Fibroblast of lung (primary cell): ENCODE data around the gene LRRC8A. TPM values are rescaled to one million over a fixed set of nuclear protein-coding genes. Genes with fewer than 3 reads are reported as not detected.

ENCODE experiments used
- DNase-seq, 2 donors: peaks; one replicate each; pipeline versions ENCODE4 v3.0.0 to v3.0.0-alpha.2; 2010; ENCODE audit warnings: low read depth in 2 of 2
- H2AFZ ChIP-seq: 2 replicates; pipeline ENCODE4 v1.5.1; 2012; ENCODE audit warnings: low read length, control low read depth, inconsistent platforms
- H3K27ac ChIP-seq: 2 replicates; pipeline ENCODE4 v1.5.1; 2011; ENCODE audit warnings: low read length, control low read depth; ENCODE audit not compliant: insufficient read depth
- H3K27me3 ChIP-seq: 2 replicates; pipeline ENCODE4 v1.5.1; 2011; ENCODE audit warnings: mild to moderate bottlenecking, low read length; ENCODE audit not compliant: control insufficient read depth, insufficient read depth
- H3K36me3 ChIP-seq: 2 replicates; pipeline ENCODE4 v1.5.1; 2011; ENCODE audit warnings: low read length; ENCODE audit not compliant: control insufficient read depth, insufficient read depth
- H3K4me1 ChIP-seq: 2 replicates; pipeline ENCODE4 v1.5.1; 2011; ENCODE audit warnings: low read length; ENCODE audit not compliant: control insufficient read depth, insufficient read depth; ENCODE audit errors: extremely low read depth
- H3K4me2 ChIP-seq: 2 replicates; pipeline ENCODE4 v1.5.1; 2011; ENCODE audit warnings: low read length, control low read depth; ENCODE audit not compliant: insufficient read depth; ENCODE audit errors: extremely low read depth
- H3K4me3 ChIP-seq, 4 experiments: fragments of 200-600 bp in 1 of 4; sonication (generic) in 1 of 4; replicated peaks in 1 of 4; 2 replicates each; pipeline ENCODE4 v1.5.1; 2011 to 2016; ENCODE audit warnings: low read length in 4 of 4, low read depth in 3 of 4, mild to moderate bottlenecking in 3 of 4, control low read depth in 2 of 4, inconsistent platforms in 1 of 4, mixed read lengths in 1 of 4; ENCODE audit not compliant: insufficient read depth in 1 of 4; ENCODE audit errors: control extremely low read depth in 1 of 4
- H3K79me2 ChIP-seq: 2 replicates; pipeline ENCODE4 v1.5.1; 2012; ENCODE audit warnings: mild to moderate bottlenecking, low read length, inconsistent platforms; ENCODE audit not compliant: control insufficient read depth, insufficient read depth
- H3K9ac ChIP-seq: 2 replicates; pipeline ENCODE4 v1.5.1; 2011; ENCODE audit warnings: mild to moderate bottlenecking, low read length, control low read depth; ENCODE audit not compliant: insufficient read depth
- H3K9me3 ChIP-seq: 2 replicates; pipeline ENCODE4 v1.5.1; 2012; ENCODE audit warnings: low read depth, low read length; ENCODE audit not compliant: control insufficient read depth, insufficient read depth
- H4K20me1 ChIP-seq: 2 replicates; pipeline ENCODE4 v1.5.1; 2011; ENCODE audit warnings: low read length; ENCODE audit not compliant: control insufficient read depth, insufficient read depth; ENCODE audit errors: extremely low read depth
- EZH2 ChIP-seq: IDR thresholded peaks from 2 replicates; pipeline ENCODE4 v1.5.1; 2012; ENCODE audit warnings: low read length, control low read depth, mild to moderate bottlenecking; ENCODE audit errors: missing control alignments
- polyA plus RNA-seq, 2 donors: library from polyadenylated mRNA; depleted of rRNA in 1 of 2; stranded (reverse) in 1 of 2; unstranded in 1 of 2; fragments of >200 nt; gene quantifications; 2 replicates each; pipeline ENCODE4 v1.2.1, GENCODE V29; 2011 to 2012; ENCODE audit warnings: missing spikeins in 1 of 2
- total RNA-seq: library from RNA; depleted of rRNA; stranded (reverse); fragments of >200 nt; gene quantifications from 2 replicates; pipeline ENCODE4 v1.2.1, GENCODE V29; 2014
- TF ChIP-seq, protein P1 (sequence below), 2 donors: IDR thresholded peaks in 1 of 2; conservative IDR thresholded peaks in 1 of 2; 1 replicate in 1 of 2; 2 replicates in 1 of 2; pipeline ENCODE4 v1.5.1; 2011 to 2012; ENCODE audit warnings: low read length in 2 of 2, control low read depth in 1 of 2, inconsistent platforms in 1 of 2, low read depth in 1 of 2, mild to moderate bottlenecking in 1 of 2

Gene LRRC8A
- total and polyA plus RNA-seq, 2 donors (not counting 1 experiment from before 2014, with no cell fraction given), result 26.1 to 35.4 TPM

DNA sequence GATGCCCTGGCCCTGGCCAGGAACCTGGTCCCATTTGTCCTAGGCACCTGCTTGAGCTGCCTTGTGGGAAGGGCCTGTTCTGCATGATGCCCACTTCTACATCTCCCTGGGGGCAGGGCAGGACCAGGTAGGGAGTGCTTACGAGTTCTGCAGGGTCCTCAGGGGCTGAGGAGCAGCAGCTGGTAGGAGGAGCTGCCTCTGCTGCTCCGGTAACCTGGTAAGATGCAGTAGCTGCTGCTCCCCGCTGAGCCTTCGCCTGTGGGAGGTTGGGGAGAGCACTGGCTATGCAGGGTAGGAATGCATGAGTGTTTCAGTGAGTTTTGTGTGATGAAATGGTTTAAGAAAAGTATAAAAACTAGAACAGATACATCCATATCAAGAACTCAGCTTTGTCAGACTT, 13.6 kb downstream of the LRRC8A start:
- peaks cover 17% of the 10 kb centered on the region for H3K4me1 ChIP-seq
- H3K9ac ChIP-seq, result no peak overlapping the region
- H3K36me3 ChIP-seq, result peaks cover 9% of the 10 kb centered on the region
- TF ChIP-seq EZH2, result no peak
- TF ChIP-seq, protein P1, sequence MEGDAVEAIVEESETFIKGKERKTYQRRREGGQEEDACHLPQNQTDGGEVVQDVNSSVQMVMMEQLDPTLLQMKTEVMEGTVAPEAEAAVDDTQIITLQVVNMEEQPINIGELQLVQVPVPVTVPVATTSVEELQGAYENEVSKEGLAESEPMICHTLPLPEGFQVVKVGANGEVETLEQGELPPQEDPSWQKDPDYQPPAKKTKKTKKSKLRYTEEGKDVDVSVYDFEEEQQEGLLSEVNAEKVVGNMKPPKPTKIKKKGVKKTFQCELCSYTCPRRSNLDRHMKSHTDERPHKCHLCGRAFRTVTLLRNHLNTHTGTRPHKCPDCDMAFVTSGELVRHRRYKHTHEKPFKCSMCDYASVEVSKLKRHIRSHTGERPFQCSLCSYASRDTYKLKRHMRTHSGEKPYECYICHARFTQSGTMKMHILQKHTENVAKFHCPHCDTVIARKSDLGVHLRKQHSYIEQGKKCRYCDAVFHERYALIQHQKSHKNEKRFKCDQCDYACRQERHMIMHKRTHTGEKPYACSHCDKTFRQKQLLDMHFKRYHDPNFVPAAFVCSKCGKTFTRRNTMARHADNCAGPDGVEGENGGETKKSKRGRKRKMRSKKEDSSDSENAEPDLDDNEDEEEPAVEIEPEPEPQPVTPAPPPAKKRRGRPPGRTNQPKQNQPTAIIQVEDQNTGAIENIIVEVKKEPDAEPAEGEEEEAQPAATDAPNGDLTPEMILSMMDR (conservative IDR thresholded peaks at IDR 0.05 in 1 of 2, IDR thresholded peaks at IDR 0.05 in 1 of 2; ENCODE audit: low read depth in 1 of 2, low read length in 2 of 2), result no peak
- H2AFZ ChIP-seq, result no peak overlapping the region
- H4K20me1 ChIP-seq, result no peaks in the 10 kb centered on the region
- H3K9me3 ChIP-seq, result no peaks in the 10 kb centered on the region
- H3K27me3 ChIP-seq, result no peaks in the 10 kb centered on the region
- no peak overlapping the region for H3K4me3 ChIP-seq
- no peak for DNase-seq
- no peak overlapping the region for H3K4me2 ChIP-seq
- H3K27ac ChIP-seq, result no peak overlapping the region
- peaks cover 35% of the 10 kb centered on the region for H3K79me2 ChIP-seq

DNA sequence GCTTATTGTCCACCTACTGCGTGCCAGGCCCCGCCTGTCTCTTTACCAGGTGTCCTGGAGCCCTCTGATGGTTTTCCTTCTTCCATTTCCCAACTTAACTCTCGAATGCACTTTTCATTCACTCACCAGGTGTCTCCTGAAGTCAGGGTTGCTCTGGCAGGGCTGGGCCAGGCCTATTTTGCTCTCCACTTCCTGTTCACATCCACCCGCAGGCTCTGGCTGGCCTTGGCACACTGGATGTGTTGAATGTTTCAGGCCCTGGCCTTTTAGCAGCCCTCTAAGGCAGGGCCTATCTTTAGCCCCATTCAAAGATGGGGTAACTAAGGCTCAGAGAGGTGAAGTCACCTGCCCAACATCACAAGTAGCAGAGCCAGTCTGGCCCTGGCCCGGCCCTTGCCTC, 16.4 kb downstream of the LRRC8A start:
- H3K4me2 ChIP-seq, result no peak overlapping the region
- H3K79me2 ChIP-seq, result peaks cover 12% of the 10 kb centered on the region
- peaks cover 2% of the 10 kb centered on the region for H3K4me1 ChIP-seq
- DNase-seq, result no peak
- H4K20me1 ChIP-seq, result no peaks in the 10 kb centered on the region
- H3K4me3 ChIP-seq, result no peak overlapping the region
- no peak overlapping the region for H2AFZ ChIP-seq
- no peak overlapping the region for H3K27ac ChIP-seq
- H3K9me3 ChIP-seq, result no peaks in the 10 kb centered on the region
- no peak for TF ChIP-seq EZH2
- TF ChIP-seq, protein P1 (conservative IDR thresholded peaks at IDR 0.05 in 1 of 2, IDR thresholded peaks at IDR 0.05 in 1 of 2; ENCODE audit: low read depth in 1 of 2, low read length in 2 of 2), result no peak
- peaks cover 8% of the 10 kb centered on the region for H3K36me3 ChIP-seq
- H3K9ac ChIP-seq, result no peak overlapping the region
- no peaks in the 10 kb centered on the region for H3K27me3 ChIP-seq

DNA sequence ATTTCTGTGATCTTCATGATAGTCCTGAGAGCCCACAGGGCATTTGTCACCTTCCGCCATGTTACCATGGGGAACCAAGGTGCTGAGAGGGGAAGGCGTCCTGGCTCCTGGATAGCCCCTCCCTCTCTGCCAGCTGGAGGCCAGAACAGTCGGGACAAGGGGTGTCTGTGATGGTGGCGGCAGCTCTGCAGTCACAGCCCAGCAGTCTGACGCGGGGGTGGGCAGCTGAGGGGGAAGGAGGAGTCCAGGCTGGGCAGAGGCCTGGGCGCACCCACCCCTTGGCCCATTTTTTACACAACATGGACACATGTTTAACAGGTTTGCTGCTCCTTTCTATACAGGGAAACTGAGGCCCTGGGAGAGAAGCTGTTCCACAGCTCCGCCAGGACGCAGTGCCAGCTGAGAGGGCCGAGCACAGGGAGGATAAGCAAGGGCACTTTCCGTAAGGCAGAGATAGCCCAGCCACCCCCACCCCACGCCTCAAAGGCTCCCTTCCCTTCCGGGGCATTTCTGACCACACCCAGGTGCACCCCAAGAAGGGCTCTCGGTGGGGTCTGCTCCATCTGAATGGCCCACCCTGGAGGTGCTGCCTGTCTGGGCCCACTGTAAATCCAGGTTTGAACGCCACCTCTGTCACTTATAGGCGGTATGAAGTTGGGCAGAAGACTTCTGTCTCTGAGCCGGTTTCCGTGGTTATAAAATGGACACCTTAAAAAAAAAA, 17.1 kb downstream of the LRRC8A start:
- DNase-seq, result no peak
- Histone ChIP-seq H3K4me1 (peaks cover 2% of the 10 kb centered on the region), H2AFZ (no peak overlapping the region), H4K20me1 (no peaks in the 10 kb centered on the region), H3K27me3 (no peaks in the 10 kb centered on the region), H3K79me2 (peaks cover 11% of the 10 kb centered on the region), H3K9me3 (no peaks in the 10 kb centered on the region), H3K36me3 (peaks cover 8% of the 10 kb centered on the region), H3K9ac (no peak overlapping the region), H3K4me2 (no peak overlapping the region), H3K27ac (no peak overlapping the region), H3K4me3 (no peak overlapping the region)
- no peak for TF ChIP-seq EZH2
- TF ChIP-seq, protein P1 (conservative IDR thresholded peaks at IDR 0.05 in 1 of 2, IDR thresholded peaks at IDR 0.05 in 1 of 2; ENCODE audit: low read depth in 1 of 2, low read length in 2 of 2), result no peak
